H9 (cell line): ENCODE results near the gene DHRSX. TPM values are rescaled to one million over a fixed set of nuclear protein-coding genes. Genes with fewer than 3 reads are reported as not detected.

Experiments used
- DNase-seq: peaks from one replicate; pipeline ENCODE4 v3.0.0-alpha.2; 2017
- H2AFZ ChIP-seq: one replicate; pipeline ENCODE4 v1.6.1; 2013; ENCODE audit warnings: mild to moderate bottlenecking, low read length, control low read depth, moderate library complexity
- H2AK5ac ChIP-seq: 2 replicates; pipeline ENCODE4 v1.6.1; 2013; ENCODE audit warnings: low read length, control low read depth, mixed read lengths; ENCODE audit not compliant: insufficient read length
- H2BK120ac ChIP-seq: one replicate; pipeline ENCODE4 v1.6.1; 2013; ENCODE audit warnings: low read depth, mild to moderate bottlenecking, low read length, control low read depth, inconsistent platforms; ENCODE audit not compliant: poor library complexity, severe bottlenecking
- H2BK12ac ChIP-seq: 2 replicates; pipeline ENCODE4 v1.6.1; 2013; ENCODE audit warnings: low read length, control low read depth, mixed read lengths, low read depth; ENCODE audit not compliant: insufficient read length
- H2BK15ac ChIP-seq: 2 replicates; pipeline ENCODE4 v1.6.1; 2013; ENCODE audit warnings: low read depth, low read length, control low read depth
- H2BK20ac ChIP-seq: one replicate; pipeline ENCODE4 v1.6.1; 2013; ENCODE audit warnings: low read depth, mild to moderate bottlenecking, low read length, control low read depth, inconsistent platforms; ENCODE audit not compliant: poor library complexity, severe bottlenecking
- H2BK5ac ChIP-seq: 2 replicates; pipeline ENCODE4 v1.6.1; 2013; ENCODE audit warnings: low read length, control low read depth, mixed read lengths; ENCODE audit not compliant: insufficient read length
- H3K14ac ChIP-seq: 2 replicates; pipeline ENCODE4 v1.6.1; 2013; ENCODE audit warnings: low read length, control low read depth; ENCODE audit not compliant: insufficient read depth
- H3K18ac ChIP-seq: 2 replicates; pipeline ENCODE4 v1.6.1; 2013; ENCODE audit warnings: low read depth, mild to moderate bottlenecking, mixed read lengths, low read length, control low read depth; ENCODE audit not compliant: insufficient read length
- H3K23ac ChIP-seq: 2 replicates; pipeline ENCODE4 v1.6.1; 2013; ENCODE audit warnings: low read length, control low read depth, mixed read lengths, low read depth; ENCODE audit not compliant: insufficient read length
- H3K23me2 ChIP-seq: 2 replicates; pipeline ENCODE4 v1.6.1; 2013; ENCODE audit warnings: low read depth, mild to moderate bottlenecking, mixed read lengths, low read length, control low read depth; ENCODE audit not compliant: insufficient read length, poor library complexity, severe bottlenecking
- H3K27ac ChIP-seq: 2 replicates; pipeline ENCODE4 v1.5.1; 2013; ENCODE audit warnings: low read length, control low read depth, mixed read lengths, low read depth; ENCODE audit not compliant: insufficient read length
- H3K27me3 ChIP-seq: 2 replicates; pipeline ENCODE4 v1.6.1; 2013; ENCODE audit warnings: low read length, control low read depth, inconsistent platforms; ENCODE audit not compliant: insufficient read depth
- H3K4ac ChIP-seq: 2 replicates; pipeline ENCODE4 v1.6.1; 2013; ENCODE audit warnings: low read depth, mild to moderate bottlenecking, control low read depth, inconsistent platforms, low read length, moderate library complexity
- H3K4me1 ChIP-seq: 2 replicates; pipeline ENCODE4 v1.6.1; 2013; ENCODE audit warnings: low read length, control low read depth, inconsistent platforms; ENCODE audit not compliant: insufficient read depth
- H3K4me2 ChIP-seq: 2 replicates; pipeline ENCODE4 v1.6.1; 2013; ENCODE audit warnings: low read length, control low read depth, mixed read lengths; ENCODE audit not compliant: insufficient read length, insufficient read depth
- H3K56ac ChIP-seq: 2 replicates; pipeline ENCODE4 v1.6.1; 2013; ENCODE audit warnings: low read depth, mild to moderate bottlenecking, mixed read lengths, low read length, control low read depth; ENCODE audit not compliant: insufficient read length
- H3K79me1 ChIP-seq: 2 replicates; pipeline ENCODE4 v1.6.1; 2013; ENCODE audit warnings: low read depth, mild to moderate bottlenecking, moderate library complexity, low read length, control low read depth, inconsistent platforms; ENCODE audit not compliant: insufficient read depth, poor library complexity, severe bottlenecking
- H3K79me2 ChIP-seq: 2 replicates; pipeline ENCODE4 v1.6.1; 2013; ENCODE audit warnings: low read length, control low read depth, inconsistent platforms; ENCODE audit not compliant: insufficient read depth
- H3K9ac ChIP-seq: 2 replicates; pipeline ENCODE4 v1.6.1; 2013; ENCODE audit warnings: low read length, control low read depth, mixed read lengths; ENCODE audit not compliant: insufficient read length; ENCODE audit errors: extremely low read depth
- H3K9me3 ChIP-seq: one replicate; pipeline ENCODE4 v1.6.1; 2013; ENCODE audit warnings: low read depth, low read length, inconsistent platforms; ENCODE audit not compliant: control insufficient read depth
- H3T11ph ChIP-seq: one replicate; pipeline ENCODE4 v1.6.1; 2013; ENCODE audit warnings: mild to moderate bottlenecking, low read length, control low read depth, inconsistent platforms
- H4K20me1 ChIP-seq: one replicate; pipeline ENCODE4 v1.6.1; 2013; ENCODE audit not compliant: control insufficient read depth, insufficient read length, insufficient read depth
- H4K5ac ChIP-seq: 2 replicates; pipeline ENCODE4 v1.6.1; 2013; ENCODE audit warnings: low read depth, mild to moderate bottlenecking, mixed read lengths, low read length, control low read depth; ENCODE audit not compliant: insufficient read length
- H4K8ac ChIP-seq: replicated peaks from 2 replicates; pipeline ENCODE4 v1.6.1; 2013; ENCODE audit warnings: low read length, control low read depth, mixed read lengths, low read depth; ENCODE audit not compliant: insufficient read length
- H4K91ac ChIP-seq: 2 replicates; pipeline ENCODE4 v1.6.1; 2013; ENCODE audit warnings: low read depth, mild to moderate bottlenecking, moderate library complexity, mixed read lengths, low read length, control low read depth; ENCODE audit not compliant: insufficient read length
- H3K27ac Mint-ChIP-seq, 3 experiments: 2 replicates in 2 of 3; 3 replicates in 1 of 3; pipeline ENCODE4 v1.8.0; 2020 to 2021; ENCODE audit warnings: mixed read lengths in 3 of 3, mild to moderate bottlenecking in 1 of 3, moderate library complexity in 1 of 3
- H3K27me3 Mint-ChIP-seq: 2 replicates; pipeline ENCODE4 v1.8.0; 2021; ENCODE audit warnings: low read depth, mild to moderate bottlenecking, moderate library complexity, mixed read lengths
- H3K36me3 Mint-ChIP-seq, 3 experiments: 2 replicates in 2 of 3; 3 replicates in 1 of 3; pipeline ENCODE4 v1.8.0; 2020 to 2021; ENCODE audit warnings: low read depth in 3 of 3, mixed read lengths in 3 of 3; ENCODE audit not compliant: insufficient read depth in 1 of 3
- H3K4me1 Mint-ChIP-seq, 2 experiments: 2 replicates each; pipeline ENCODE4 v1.8.0; 2020; ENCODE audit warnings: mixed read lengths in 2 of 2
- H3K4me3 Mint-ChIP-seq, 2 experiments: 2 replicates in 1 of 2; 3 replicates in 1 of 2; pipeline ENCODE4 v1.8.0; 2020 to 2021; ENCODE audit warnings: mild to moderate bottlenecking in 2 of 2, mixed read lengths in 2 of 2, moderate library complexity in 1 of 2
- H3K9me3 Mint-ChIP-seq, 2 experiments: 2 replicates in 1 of 2; 3 replicates in 1 of 2; pipeline ENCODE4 v1.8.0; 2020; ENCODE audit warnings: mild to moderate bottlenecking in 2 of 2, mixed read lengths in 2 of 2, moderate library complexity in 1 of 2
- CTCF ChIP-seq: fragments of 200-600 bp; sonication (generic); conservative IDR thresholded peaks from 3 replicates; pipeline ENCODE4 v1.8.0; 2021; ENCODE audit warnings: antibody characterized with exemption, mild to moderate bottlenecking
- WGBS: extraction: QIAGEN DNeasy Blood & Tissue Kit; methylation state at CpG from one replicate; pipeline ENCODE4 v1.1.7; 2013; ENCODE audit warnings: missing lambda C conversion rate, low lambda C conversion rate, mixed read lengths; ENCODE audit not compliant: insufficient read length; ENCODE audit errors: extremely low coverage; 5-methylcytosine and 5-hydroxymethylcytosine counted together
- total RNA-seq: library from RNA; stranded (reverse); gene quantifications from 2 replicates; pipeline ENCODE4 v1.2.1, GENCODE V29; 2021

The DHRSX gene
- total RNA-seq, 1 experiment from 2014 or later: 44.0 TPM

- TF ChIP-seq CTCF: no peak
- no peak overlapping the region for H3K27ac Mint-ChIP-seq
- no peak overlapping the region for H3K4me3 Mint-ChIP-seq
Measured at GRCh38 chrX:2427737-2428136, 73.0 kb downstream of the DHRSX start.

More at GRCh38 chrX:2427737-2428136, 73.0 kb downstream of the DHRSX start:
- Histone ChIP-seq H4K91ac (no peak overlapping the region), H3K79me1 (no peaks in the 10 kb centered on the region), H3K14ac (no peak overlapping the region), H3K23ac (no peak overlapping the region), H3K9me3 (no peaks in the 10 kb centered on the region), H4K20me1 (no peaks in the 10 kb centered on the region), H3K27ac (no peak overlapping the region), H3K18ac (no peak overlapping the region), H2BK5ac (no peak overlapping the region), H2BK120ac (no peak overlapping the region), H4K5ac (no peak overlapping the region), H3K56ac (no peak overlapping the region), H3K4me1 (peaks cover 2% of the 10 kb centered on the region; the same call in 1 of the 2 replicates), H3K79me2 (no peaks in the 10 kb centered on the region), H3K23me2 (no peaks in the 10 kb centered on the region), H2BK12ac (no peak overlapping the region), H3K4ac (no peak overlapping the region), H2BK20ac (no peak overlapping the region), H3K4me2 (no peak overlapping the region), H2BK15ac (no peak overlapping the region), H2AFZ (no peak overlapping the region), H3K9ac (no peak overlapping the region), H2AK5ac (no peak overlapping the region), H3K27me3 (no peaks in the 10 kb centered on the region), H3T11ph (no peak overlapping the region), H4K8ac (no peak overlapping the region)
- H3K9me3 Mint-ChIP-seq: peaks cover 11 to 13% of the 10 kb centered on the region in 2 experiments; a peak in 4 of 5 replicates
- no peak for DNase-seq
- H3K36me3 Mint-ChIP-seq: peaks cover 36 to 69% (median 53%) of the 10 kb centered on the region in 3 experiments
- peaks cover 2% of the 10 kb centered on the region; the same call in 1 of the 2 replicates for H3K27me3 Mint-ChIP-seq
- peaks cover 18 to 19% of the 10 kb centered on the region in 2 experiments for H3K4me1 Mint-ChIP-seq
- no CpG with 5 or more reads among the region's 5 CpGs for WGBS
